H54 (cell line): Measurements from ENCODE around the gene MAP2K4.
"Not testable (repeated sequence)": the region's sequence is repeated elsewhere in the genome, so short reads cannot be mapped to it uniquely, and the experiment has no call there.

ENCODE experiments used
- DNase-seq: peaks from one replicate; pipeline ENCODE4 v3.0.0; 2011; ENCODE audit warnings: low spot score, mixed read lengths; ENCODE audit not compliant: insufficient read length
- FAIRE-seq: peaks from 3 replicates; lab custom pipeline; 2011; peaks lifted over from hg19 to GRCh38; lab: Jason Lieb, UNC
- POLR2A ChIP-seq: IDR thresholded peaks from 2 replicates; pipeline ENCODE4 v1.6.1; 2011; ENCODE audit warnings: low read depth, mild to moderate bottlenecking, low read length

Gene MAP2K4

DNA sequence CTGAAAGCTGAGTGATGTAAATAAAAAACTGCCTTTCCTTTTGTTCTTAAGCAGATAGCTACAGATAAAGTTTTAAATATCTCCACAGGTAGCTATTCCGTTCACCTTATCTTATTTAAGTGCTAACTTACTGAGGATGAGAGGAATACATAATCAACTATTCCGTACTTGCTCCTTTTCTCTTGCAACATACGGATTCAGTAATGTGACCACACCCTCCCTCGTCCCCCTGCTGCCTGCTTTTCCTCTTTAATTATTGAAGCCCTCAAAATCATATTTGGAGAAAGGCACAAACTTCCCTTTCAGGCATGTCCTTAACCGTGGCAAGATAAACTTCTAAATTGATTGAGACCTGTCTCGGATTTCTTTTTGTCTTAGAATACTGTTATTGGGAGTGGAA, 101.4 kb downstream of the MAP2K4 start:
- FAIRE-seq (no peak), DNase-seq (no peak)
- no peak for TF ChIP-seq POLR2A

DNA sequence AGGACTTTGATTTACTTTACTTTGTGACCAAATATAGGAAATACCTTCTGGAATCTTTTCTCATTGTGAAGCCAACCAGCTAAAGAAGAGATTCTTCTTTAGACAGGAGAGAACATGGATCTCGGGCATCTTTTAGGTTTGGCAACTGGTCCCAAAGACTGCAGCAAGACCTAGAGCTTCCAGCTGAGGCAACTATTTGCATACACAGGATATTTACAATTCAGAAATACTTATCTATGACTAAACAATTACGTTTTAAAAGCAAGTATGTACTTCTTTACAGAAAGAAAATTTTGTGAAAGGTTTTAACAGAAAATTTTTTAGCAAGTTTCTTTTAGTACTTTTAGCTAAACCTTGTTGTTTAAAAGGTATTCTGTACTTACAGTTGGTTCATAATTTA, 106.5 kb downstream of the MAP2K4 start:
- DNase-seq = no peak
- TF ChIP-seq POLR2A = no peak
- FAIRE-seq = no peak

DNA sequence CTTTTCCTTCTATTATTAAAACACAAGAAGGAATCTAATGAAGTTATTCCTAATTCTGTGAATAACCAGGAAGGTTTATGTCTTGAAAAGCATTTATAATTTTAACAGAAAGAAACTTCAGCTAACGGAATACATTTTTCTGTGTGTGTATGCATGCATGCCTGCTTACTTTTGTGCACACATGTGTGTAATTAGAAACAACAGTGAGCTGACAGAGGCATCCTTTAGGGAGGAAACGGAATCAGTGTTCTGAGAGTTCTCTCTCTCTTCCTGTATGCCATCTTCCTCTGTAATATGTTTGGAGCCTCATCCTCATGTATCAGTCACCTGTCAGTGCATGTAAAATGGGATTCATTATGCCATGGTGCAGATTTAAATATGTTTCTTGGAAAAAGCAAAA, 107.0 kb downstream of the MAP2K4 start:
- DNase-seq = no peak
- no peak for TF ChIP-seq POLR2A
- no peak for FAIRE-seq

DNA sequence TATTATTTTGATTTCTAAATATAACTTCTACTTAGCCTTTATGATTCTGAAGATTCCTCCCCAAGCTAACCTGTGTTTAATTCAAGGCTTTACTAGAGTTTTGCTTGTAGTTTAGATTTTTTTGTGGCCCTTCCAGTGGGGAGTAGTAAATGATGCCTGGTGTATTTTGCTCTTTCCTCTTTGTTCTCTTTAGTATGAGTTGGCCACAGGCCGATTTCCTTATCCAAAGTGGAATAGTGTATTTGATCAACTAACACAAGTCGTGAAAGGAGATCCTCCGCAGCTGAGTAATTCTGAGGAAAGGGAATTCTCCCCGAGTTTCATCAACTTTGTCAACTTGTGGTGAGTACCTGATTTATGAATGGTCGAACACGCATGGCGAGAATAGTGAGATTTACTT, 108.3 kb downstream of the MAP2K4 start:
- DNase-seq = no peak
- no peak for FAIRE-seq
- TF ChIP-seq POLR2A = no peak

DNA sequence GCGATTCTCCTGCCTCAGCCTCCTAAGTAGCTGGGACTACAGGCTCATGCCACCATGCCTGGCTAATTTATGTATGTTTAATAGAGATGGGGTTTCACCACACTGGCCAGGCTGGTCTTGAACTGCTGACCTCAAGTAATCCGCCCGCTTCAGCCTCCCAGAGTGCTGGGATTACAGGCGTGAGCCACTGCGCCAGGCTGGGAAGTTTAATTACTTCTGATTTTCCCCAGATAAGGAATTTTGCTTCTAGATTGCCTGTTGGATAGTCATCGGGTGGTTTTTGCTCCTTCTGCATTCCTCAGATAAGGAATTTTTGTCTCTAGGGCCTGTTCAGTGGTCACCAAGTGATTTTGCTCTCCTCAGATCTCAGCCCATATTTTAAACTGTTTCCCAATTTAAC, 112.5 kb downstream of the MAP2K4 start:
- FAIRE-seq = no peak
- no peak for DNase-seq
- TF ChIP-seq POLR2A = no peak

DNA sequence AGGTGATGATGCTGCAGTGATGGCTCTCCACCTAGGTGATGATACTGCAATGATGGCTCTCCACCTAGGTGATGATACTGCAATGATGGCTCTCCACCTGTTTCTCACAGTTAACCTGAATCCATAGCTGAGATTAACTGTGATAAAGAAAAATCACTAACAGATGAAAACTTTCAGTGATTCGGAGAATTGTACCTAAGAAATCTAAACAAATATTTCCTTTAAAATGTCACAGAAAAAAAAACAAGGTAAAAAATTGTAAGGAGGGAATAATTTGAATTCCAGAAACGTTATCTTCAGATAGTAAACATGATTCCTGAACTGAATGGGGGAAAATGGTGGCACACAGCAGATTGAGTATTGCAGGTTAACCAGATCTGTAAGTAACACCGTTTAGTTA, 113.4 kb downstream of the MAP2K4 start:
- DNase-seq (no peak), FAIRE-seq (no peak)
- no peak for TF ChIP-seq POLR2A

DNA sequence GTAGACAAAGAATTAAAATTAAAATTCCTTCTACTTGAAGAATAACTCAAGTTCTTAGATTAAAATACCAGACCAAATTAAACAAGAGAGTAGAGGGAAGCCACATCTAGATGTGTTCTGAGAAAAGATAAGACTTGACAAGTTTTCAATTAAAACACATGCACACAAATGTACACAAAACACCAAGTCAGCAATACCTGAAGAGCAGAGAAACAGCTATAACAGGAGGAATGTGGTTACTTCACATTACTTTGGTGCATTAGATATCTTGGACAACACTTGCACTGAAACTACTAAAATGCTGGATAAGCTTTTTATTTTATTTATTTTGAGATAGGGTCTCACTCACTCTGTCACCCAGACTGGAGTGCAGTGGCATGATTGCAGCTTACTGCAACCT, 113.9 kb downstream of the MAP2K4 start:
- DNase-seq = no peak
- TF ChIP-seq POLR2A = no peak
- FAIRE-seq = no peak

DNA sequence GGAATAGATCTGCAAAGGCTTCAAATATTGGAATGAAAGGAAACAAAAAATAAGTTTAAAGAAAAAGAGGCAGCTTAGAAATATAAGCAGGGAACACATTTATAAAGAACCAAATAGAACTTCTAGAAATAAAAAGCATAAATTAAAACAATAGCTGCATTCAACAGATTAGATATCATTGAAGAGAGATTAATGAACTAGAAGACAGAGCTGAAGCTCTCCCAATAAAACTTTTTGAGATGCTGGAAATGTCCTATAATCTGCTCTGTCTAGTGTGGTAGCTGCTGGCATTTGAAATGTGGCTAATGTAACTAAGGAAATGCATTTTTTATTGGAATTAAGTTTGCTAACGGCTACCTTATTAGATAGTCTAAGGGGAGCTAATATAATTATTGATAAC, 115.6 kb downstream of the MAP2K4 start:
- FAIRE-seq (no peak), DNase-seq (no peak)
- TF ChIP-seq POLR2A = no peak

DNA sequence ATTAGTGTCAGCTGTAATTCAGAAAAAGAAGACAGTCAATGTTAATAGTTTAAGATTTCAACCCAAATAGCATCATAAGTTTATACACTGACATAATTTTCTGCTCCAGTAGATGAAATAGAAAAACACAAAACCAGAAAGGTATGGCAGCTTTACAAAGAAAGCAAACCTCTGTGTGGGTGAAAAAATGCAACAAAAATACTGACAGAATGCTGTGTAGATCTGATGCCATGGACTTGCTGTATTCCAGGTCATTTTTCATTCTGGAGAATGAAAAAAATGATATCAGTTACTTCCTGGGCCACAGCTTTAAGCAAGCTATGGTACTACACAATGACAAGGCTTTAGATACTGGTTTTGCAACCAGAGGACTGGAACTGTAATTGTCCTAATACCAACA, 116.0 kb downstream of the MAP2K4 start:
- DNase-seq = no peak
- no peak for TF ChIP-seq POLR2A
- FAIRE-seq = no peak

DNA sequence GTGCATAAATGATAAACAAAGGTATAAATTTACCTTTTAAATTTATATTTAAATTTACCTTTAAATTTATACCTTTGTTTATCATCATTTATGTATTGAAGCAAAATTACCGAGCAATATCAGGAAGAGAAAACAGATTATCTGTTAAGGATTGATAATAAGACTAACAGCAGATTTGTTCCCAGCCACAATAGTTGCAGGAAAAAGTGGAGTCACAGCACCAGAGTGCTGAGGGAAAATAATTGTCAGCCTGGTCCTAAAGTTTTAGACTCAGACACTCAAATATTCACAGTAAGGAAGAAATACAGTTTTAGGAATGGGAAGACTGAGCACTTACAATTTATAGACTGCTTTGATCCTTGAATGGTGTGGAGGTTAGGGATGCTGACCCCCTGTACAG, 117.2 kb downstream of the MAP2K4 start:
- DNase-seq = no peak
- FAIRE-seq = no peak
- no peak for TF ChIP-seq POLR2A

DNA sequence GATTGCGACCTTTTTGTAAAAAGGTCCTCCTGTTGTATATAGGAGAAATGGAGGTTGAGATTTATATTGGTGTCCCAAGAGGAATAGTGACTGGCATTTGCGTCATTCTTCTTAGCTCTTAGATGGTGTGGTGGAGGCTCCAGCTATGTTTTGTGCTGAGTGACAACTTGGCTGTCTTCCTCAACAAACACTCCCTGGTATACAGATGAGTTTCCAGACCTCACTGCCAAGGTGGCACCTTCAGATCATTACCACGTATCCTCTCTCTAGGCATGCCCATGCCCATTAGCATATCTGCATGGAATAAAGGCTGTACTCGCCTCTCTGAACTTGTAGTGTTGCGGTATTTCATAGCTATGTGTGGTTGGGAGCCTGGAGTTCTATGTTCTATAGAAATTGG, 120.0 kb downstream of the MAP2K4 start:
- FAIRE-seq = no peak
- TF ChIP-seq POLR2A = no peak
- no peak for DNase-seq

DNA sequence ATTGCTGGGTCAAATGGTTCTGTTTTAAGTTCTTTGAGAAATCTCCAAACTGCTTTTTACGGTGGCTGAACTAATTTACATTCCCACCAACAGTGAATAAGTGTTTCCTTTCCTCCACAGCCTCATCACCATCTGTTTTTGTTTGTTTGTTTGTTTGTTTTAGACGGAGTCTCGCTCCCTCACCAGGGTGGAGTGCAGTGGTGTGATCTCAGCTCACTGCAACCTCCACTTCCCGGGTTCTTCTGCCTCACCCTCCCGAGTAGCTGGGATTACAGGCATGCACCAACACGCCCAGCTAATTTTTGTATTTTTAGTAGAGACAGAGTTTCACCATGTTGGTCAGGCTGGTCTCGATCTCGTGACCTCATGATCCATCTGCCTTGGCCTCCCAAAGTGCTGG, 141.5 kb downstream of the MAP2K4 start:
- not testable (repeated sequence) for FAIRE-seq, DNase-seq

DNA sequence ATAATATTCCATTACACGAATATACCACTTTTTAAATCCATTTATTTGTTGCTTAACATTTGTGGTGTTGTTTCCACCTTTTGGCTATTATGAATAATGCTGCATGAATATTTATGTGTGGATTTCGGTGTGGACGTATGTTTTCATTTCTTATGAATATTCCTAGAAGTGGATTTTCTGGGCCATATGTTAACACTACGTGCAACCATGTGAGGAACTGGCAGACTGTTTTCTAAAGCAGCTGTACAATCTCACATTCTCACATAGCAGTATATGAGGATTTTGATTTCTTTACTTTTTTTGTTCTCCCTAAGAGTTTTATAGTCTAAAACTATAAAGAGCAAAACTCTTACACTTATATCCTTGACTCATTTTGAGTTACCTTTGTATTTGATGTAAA, 143.4 kb downstream of the MAP2K4 start:
- DNase-seq = no peak
- FAIRE-seq = no peak
- TF ChIP-seq POLR2A = no peak

DNA sequence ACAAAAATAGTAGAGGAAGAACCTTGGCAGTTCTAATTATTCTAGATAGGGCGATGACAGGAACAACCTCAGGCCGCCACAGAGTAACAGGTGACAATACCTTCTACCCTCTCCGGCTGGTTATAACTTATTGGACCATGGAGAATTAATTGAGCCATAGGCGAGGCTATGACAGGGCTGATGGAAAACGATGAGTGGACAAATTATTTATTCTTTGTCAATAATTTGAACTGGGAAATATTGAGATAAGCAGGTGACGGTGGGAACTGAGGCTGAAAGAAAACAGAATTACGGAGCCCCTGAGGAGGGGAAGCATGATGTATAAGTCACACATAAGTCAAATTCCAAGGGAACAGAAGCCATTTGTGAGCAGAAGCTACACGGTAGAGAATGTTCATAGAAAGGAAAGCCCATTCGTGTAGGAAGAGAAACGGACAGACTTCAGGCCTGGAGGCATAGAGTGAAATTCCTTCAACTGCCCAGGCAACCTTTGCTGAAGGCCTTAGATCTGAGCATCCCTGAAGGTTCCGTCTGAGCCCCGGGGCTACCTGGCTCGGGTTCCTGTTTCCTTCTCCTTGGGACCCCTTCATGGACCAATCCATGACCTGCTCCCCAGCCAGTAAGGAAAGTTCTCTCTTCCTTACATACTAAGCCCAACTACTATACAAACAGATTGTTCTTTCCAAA, 158.1 kb downstream of the MAP2K4 start:
- DNase-seq = no peak
- FAIRE-seq = no peak
- TF ChIP-seq POLR2A = no peak

DNA sequence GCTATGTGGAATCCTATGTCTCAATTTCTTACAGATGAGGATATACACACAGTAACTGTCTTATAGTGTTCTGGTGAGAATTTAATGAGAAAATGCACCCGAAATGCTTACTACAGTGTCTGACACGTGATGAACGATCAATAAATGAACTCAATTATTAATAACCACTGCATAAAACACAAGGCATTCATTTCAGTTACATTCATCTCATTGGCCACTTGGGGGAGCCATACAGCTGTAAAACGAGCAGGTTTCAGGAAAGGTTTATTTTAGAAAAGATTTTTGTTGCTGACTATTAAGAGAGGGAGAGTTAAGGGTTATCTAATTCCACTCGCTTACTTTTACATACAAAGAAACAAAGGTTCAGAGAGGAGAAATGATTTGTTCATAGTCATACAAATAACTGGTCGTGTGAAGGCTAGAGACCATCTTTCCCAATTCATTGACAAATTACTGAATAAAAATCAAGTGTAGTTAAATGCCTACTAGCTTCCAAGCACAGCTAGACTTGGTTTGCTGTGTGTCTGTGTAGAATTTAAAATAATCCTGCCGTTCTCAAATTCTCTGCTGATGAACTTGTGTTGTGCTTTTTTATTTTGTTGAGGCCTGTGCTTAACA, 160.1 kb downstream of the MAP2K4 start:
- DNase-seq = peak; percentile 12
- peak; percentile 67 for FAIRE-seq
- TF ChIP-seq POLR2A = no peak
